ENCODE data around the gene CTBS. TPM values are rescaled to one million over a fixed set of nuclear protein-coding genes. Genes with fewer than 3 reads are reported as not detected.
"Not testable (repeated sequence)": the region's sequence is repeated elsewhere in the genome, so short reads cannot be mapped to it uniquely, and the experiment has no call there.

Gene CTBS
- total and polyA plus RNA-seq, 9 donors = 4.5 to 9.0 (median 5.9) TPM

DNA sequence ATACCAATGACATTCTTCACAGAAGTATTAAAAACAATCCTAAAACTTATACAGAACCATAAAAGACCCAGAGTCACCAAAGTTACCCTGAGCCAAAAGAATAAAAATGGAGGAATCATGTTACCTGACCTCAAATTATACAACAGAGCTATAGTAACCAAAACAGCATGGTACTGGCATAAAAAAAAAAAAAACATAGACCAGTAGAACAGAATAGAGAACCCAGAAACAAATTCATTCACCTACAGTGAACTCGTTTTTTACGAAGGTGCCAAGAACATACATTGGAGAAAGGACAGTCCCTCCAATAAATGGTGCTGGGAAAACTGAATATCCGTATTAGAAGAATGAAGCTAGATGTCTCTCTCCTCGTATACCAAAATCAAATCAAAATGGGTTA, 65.2 kb downstream of the CTBS start:
- Histone ChIP-seq H3K36me3 (ENCODE audit: control insufficient read depth, insufficient read depth, low read length) (no peaks in the 10 kb centered on the region), H3K27me3 (ENCODE audit: control insufficient read depth, insufficient read depth, low read length) (no peaks in the 10 kb centered on the region), H3K27ac (ENCODE audit: low read length) (no peak overlapping the region), H3K4me1 (ENCODE audit: control insufficient read depth, insufficient read depth, low read length) (peaks cover 4% of the 10 kb centered on the region), H3K4me3 (ENCODE audit: low read length) (no peak overlapping the region), H3K9me3 (replicated peaks; ENCODE audit: control insufficient read depth, low read depth, low read length) (peaks cover 3% of the 10 kb centered on the region)
- no CpG with 5 or more reads among the region's 4 CpGs for WGBS (ENCODE audit: insufficient coverage)
- DNase-seq = no peak

DNA sequence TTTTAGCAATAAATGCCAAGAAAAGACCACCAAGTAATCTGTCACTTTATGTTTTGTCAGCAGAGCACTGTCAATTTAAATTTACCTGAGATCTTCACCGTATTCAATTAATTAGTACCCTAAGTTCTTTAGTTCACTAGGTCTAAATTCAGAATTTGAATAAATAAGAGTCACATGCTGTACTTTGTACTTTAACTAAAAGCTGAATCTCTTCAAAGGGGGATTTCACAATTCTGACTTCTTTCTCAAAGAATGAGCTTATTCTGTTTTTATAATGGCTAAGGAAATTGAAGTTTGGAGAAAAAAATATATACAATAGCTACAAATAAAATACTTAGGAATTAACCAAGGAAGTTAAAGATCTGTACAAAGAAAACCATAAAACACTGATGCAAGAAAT, 65.7 kb downstream of the CTBS start:
- H3K4me1 ChIP-seq (ENCODE audit: control insufficient read depth, insufficient read depth, low read length) = peaks cover 8% of the 10 kb centered on the region
- no peak for DNase-seq
- no peak overlapping the region for H3K27ac ChIP-seq (ENCODE audit: low read length)
- no peaks in the 10 kb centered on the region for H3K27me3 ChIP-seq (ENCODE audit: control insufficient read depth, insufficient read depth, low read length)
- peaks cover 3% of the 10 kb centered on the region for H3K9me3 ChIP-seq (replicated peaks; ENCODE audit: control insufficient read depth, low read depth, low read length)
- H3K36me3 ChIP-seq (ENCODE audit: control insufficient read depth, insufficient read depth, low read length) = peaks cover 3% of the 10 kb centered on the region
- WGBS (ENCODE audit: insufficient coverage) = no CpG with 5 or more reads among the region's 1 CpG
- H3K4me3 ChIP-seq (ENCODE audit: low read length) = no peak overlapping the region

DNA sequence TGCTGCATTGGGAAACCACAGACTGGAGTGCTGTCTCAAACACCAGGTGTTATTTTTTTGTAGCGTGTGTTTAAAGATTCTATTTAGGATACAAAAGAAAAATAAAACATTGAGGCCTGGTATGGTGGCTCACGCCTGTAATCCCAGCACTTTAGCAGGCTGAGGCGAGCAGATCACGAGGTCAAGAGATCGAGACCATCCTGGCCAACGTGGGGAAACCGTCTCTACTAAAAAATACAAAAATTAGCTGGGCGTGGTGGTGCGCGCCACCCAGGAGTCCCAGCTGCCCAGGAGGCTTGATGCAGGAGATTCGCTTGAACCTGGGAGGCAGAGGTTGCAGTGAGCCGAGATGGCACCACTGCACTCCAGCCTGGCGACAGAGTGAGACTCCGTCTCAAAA, 66.4 kb downstream of the CTBS start:
- not testable (repeated sequence) for H3K9me3 ChIP-seq (replicated peaks; ENCODE audit: control insufficient read depth, low read depth, low read length); DNase-seq; H3K27ac ChIP-seq (ENCODE audit: low read length); H3K36me3 ChIP-seq (ENCODE audit: control insufficient read depth, insufficient read depth, low read length); H3K27me3 ChIP-seq (ENCODE audit: control insufficient read depth, insufficient read depth, low read length); H3K4me3 ChIP-seq (ENCODE audit: low read length)
- H3K4me1 ChIP-seq (ENCODE audit: control insufficient read depth, insufficient read depth, low read length) = peaks cover 13% of the 10 kb centered on the region
- no CpG with 5 or more reads among the region's 14 CpGs for WGBS (ENCODE audit: insufficient coverage)

DNA sequence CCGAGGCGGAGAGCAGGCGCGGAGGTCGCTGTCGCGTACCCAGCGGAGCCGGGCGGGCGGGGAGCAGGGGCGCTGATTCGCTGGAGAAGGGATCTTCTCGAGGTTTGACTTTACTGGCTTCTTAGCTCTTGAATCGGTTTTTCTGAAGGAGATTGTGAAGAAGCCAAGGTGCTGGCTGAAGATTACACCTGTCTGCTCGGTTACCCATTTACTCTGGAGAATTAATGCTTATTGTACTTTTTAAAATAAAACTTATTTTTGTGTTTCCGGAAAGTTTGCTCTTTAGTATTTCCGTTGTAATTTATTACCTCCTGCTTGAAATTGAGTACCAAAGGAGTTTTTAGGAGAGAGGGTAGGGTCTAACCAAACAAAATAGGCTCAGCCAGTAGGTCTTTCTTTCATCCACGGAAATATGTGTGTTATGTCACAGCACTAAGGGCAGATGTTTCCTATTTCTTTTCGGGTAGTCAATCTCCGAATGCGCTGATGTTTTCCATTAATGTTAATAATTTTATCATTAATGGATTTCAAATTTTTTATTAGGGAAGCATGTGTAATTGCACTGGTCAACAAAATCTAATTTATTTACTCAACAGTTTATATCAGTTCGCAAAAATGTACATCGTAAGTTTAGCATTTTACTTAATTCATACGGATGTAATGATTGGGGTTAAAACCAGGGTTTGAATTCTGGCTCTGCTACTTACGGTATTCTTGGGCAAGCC, 67.3 kb downstream of the CTBS start:
- Histone ChIP-seq H3K27me3 (ENCODE audit: control insufficient read depth, insufficient read depth, low read length) (no peaks in the 10 kb centered on the region), H3K4me3 (ENCODE audit: low read length) (peak overlapping the region; percentile 85), H3K9me3 (replicated peaks; ENCODE audit: control insufficient read depth, low read depth, low read length) (peaks cover 3% of the 10 kb centered on the region), H3K4me1 (ENCODE audit: control insufficient read depth, insufficient read depth, low read length) (peaks cover 14% of the 10 kb centered on the region), H3K36me3 (ENCODE audit: control insufficient read depth, insufficient read depth, low read length) (peaks cover 4% of the 10 kb centered on the region), H3K27ac (ENCODE audit: low read length) (peak overlapping the region; percentile 100)
- DNase-seq = peak; percentile 24
- 0% methylated on average over 3 of the region's 26 CpGs for whole genome bisulfite sequencing (ENCODE audit: insufficient coverage)

DNA sequence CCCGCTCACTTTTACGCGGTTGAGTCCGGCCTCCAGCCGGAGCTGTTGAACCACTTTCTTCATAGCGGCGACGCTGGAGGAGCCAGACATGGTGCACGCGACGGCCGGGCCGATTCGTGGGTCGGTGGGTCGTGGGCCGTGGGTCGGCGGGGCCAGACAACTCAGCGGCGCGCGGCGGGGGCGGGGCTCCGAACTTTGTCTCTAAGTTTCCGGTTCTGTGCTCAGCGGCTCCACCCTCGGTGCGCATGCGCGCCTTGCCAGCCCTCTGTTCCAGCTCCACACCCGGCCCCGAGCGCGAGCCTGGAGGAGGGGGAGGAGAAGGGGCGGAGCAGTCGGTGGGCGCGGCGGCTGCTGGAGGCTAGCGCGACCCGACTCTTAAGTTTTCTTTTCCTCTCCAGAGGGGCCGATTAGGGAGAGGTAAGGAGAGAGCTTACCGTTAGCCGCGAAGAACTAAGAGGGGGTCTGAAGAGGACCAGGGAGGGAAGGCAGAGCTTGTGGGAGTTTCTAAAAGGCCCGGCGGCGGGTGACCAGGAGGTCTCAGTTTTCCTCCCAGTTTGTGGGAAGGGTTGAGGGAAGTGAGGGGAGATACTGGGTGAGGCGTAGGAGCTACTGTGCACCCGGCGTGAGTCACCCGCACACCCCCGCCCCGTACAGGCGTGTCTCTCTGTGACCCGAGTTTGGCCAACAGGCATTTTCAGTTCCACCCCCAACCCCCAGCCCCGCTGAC, 68.1 kb downstream of the CTBS start, which contains the start of the genes GNG5 and SPATA1:
Gene GNG5, minus strand, starts transcription at position 580 of the 727 bp plus-strand sequence. Its CDS starts 490 bp downstream, at position 90.
Gene SPATA1, plus strand, starts transcription at position 385 of the 727 bp plus-strand sequence. CDS start 9,974 bp downstream, outside the sequence.
- WGBS (ENCODE audit: insufficient coverage) = under 1% methylated on average over 41 of the region's 60 CpGs
- Histone ChIP-seq H3K36me3 (ENCODE audit: control insufficient read depth, insufficient read depth, low read length) (peaks cover 4% of the 10 kb centered on the region), H3K27me3 (ENCODE audit: control insufficient read depth, insufficient read depth, low read length) (no peaks in the 10 kb centered on the region), H3K4me1 (ENCODE audit: control insufficient read depth, insufficient read depth, low read length) (peaks cover 14% of the 10 kb centered on the region), H3K27ac (ENCODE audit: low read length) (peak within 1 kb of the TSS; percentile 100), H3K9me3 (replicated peaks; ENCODE audit: control insufficient read depth, low read depth, low read length) (peaks cover 3% of the 10 kb centered on the region), H3K4me3 (ENCODE audit: low read length) (peak within 1 kb of the TSS; percentile 85)
- peak; percentile 99 for DNase-seq

GRCh38 chr1:84505493-84506001, 68.7 kb downstream of the CTBS start:
- H3K9me3 ChIP-seq (replicated peaks; ENCODE audit: control insufficient read depth, low read depth, low read length) = peaks cover 3% of the 10 kb centered on the region
- 0% methylated on average over 46 of the region's 47 CpGs for WGBS (ENCODE audit: insufficient coverage)
- peaks cover 4% of the 10 kb centered on the region for H3K36me3 ChIP-seq (ENCODE audit: control insufficient read depth, insufficient read depth, low read length)
- H3K27ac ChIP-seq (ENCODE audit: low read length) = peak overlapping the region; percentile 100
- no peak for DNase-seq
- H3K4me3 ChIP-seq (ENCODE audit: low read length) = peak overlapping the region; percentile 85
- peaks cover 14% of the 10 kb centered on the region for H3K4me1 ChIP-seq (ENCODE audit: control insufficient read depth, insufficient read depth, low read length)
- H3K27me3 ChIP-seq (ENCODE audit: control insufficient read depth, insufficient read depth, low read length) = no peaks in the 10 kb centered on the region

- H3K27me3 ChIP-seq (ENCODE audit: control insufficient read depth, insufficient read depth, low read length) = no peaks in the 10 kb centered on the region
- H3K9me3 ChIP-seq (replicated peaks; ENCODE audit: control insufficient read depth, low read depth, low read length) = peaks cover 3% of the 10 kb centered on the region
- DNase-seq = peak; percentile 46
- peaks cover 4% of the 10 kb centered on the region for H3K36me3 ChIP-seq (ENCODE audit: control insufficient read depth, insufficient read depth, low read length)
- 0% methylated on average over 7 of the region's 17 CpGs for WGBS (ENCODE audit: insufficient coverage)
- H3K27ac ChIP-seq (ENCODE audit: low read length) = peak overlapping the region; percentile 100
- peaks cover 14% of the 10 kb centered on the region for H3K4me1 ChIP-seq (ENCODE audit: control insufficient read depth, insufficient read depth, low read length)
- peak overlapping the region; percentile 85 for H3K4me3 ChIP-seq (ENCODE audit: low read length)
Measured at GRCh38 chr1:84504580-84505492, 69.4 kb downstream of the CTBS start.

- H3K27me3 ChIP-seq (ENCODE audit: control insufficient read depth, insufficient read depth, low read length) = no peaks in the 10 kb centered on the region
- 40% methylated on average over 1 of the region's 5 CpGs for WGBS (ENCODE audit: insufficient coverage)
- H3K9me3 ChIP-seq (replicated peaks; ENCODE audit: control insufficient read depth, low read depth, low read length) = no peaks in the 10 kb centered on the region
- H3K36me3 ChIP-seq (ENCODE audit: control insufficient read depth, insufficient read depth, low read length) = peaks cover 8% of the 10 kb centered on the region
- no peak overlapping the region for H3K4me3 ChIP-seq (ENCODE audit: low read length)
- H3K4me1 ChIP-seq (ENCODE audit: control insufficient read depth, insufficient read depth, low read length) = peaks cover 14% of the 10 kb centered on the region
- peak; percentile 19 for DNase-seq
- H3K27ac ChIP-seq (ENCODE audit: low read length) = no peak overlapping the region
Measured at GRCh38 chr1:84502927-84503326, 71.3 kb downstream of the CTBS start.

All from muscle of leg (tissue), 11 donors.